ENCODE data around the gene TOR4A.
A peak's percentile ranks its signal among the peaks of the same experiment; 100 is the strongest.

TOR4A gene

GRCh38 chr9:137273611-137274320, 3.8 kb upstream of the TOR4A start:
- peak; percentile 71 for DNase-seq

GRCh38 chr9:137275203-137275587, 2.3 kb upstream of the TOR4A start:
- DNase-seq = no peak

DNA sequence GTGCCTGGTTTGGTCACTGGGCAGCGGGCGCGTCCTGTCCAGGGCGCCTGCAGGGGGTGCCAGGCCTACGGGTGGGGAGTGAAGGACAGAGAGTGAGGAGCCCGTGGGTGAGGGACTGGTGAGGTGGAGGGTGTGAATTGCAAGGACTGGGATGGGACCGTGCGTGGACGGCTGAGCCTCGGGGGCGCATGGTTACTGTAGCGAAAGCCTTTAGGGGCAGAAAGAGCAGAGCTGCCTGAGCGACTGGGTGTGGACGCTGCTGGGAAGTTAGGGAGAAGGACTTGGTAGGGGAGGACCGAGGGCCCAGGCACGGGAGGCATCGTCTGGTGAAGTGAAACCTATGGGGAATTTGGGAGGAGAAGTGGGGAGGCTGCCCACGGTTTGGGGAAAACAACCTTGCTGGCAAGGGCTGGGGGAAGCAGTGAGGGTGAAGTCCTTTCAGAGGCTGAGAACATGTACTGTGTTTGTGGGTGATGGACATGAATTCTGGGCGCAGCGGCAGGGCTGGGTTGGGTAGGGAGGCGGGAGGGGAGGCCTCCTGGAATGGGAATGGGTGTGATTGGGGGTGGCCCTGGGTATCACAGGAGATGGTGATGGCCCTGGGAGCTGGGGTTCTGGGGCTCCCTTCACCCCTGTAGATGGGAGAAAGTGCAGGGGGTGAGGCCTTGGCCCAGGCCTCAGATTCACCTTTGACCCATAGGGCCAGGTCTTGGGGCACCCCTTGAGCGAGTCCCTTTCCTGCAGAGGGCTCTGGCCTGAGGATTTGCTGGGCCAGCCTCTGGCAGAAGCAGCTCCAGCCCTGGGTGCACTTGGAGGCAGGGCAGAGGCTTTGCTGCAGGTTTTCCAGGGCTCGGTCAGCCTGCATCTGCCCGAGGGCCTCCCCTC, 1.7 kb upstream of the TOR4A start:
- no peak for DNase-seq

GRCh38 chr9:137276473-137277328, 825 bp upstream of the TOR4A start:
- no peak for DNase-seq

GRCh38 chr9:137278061-137278701, 655 bp downstream of the TOR4A start:
- DNase-seq = no peak

- DNase-seq = no peak
These were observed 1.5 kb downstream of the TOR4A start for GRCh38 chr9:137278721-137279711.

GRCh38 chr9:137279741-137280473, 2.4 kb downstream of the TOR4A start:
- no peak for DNase-seq

DNA sequence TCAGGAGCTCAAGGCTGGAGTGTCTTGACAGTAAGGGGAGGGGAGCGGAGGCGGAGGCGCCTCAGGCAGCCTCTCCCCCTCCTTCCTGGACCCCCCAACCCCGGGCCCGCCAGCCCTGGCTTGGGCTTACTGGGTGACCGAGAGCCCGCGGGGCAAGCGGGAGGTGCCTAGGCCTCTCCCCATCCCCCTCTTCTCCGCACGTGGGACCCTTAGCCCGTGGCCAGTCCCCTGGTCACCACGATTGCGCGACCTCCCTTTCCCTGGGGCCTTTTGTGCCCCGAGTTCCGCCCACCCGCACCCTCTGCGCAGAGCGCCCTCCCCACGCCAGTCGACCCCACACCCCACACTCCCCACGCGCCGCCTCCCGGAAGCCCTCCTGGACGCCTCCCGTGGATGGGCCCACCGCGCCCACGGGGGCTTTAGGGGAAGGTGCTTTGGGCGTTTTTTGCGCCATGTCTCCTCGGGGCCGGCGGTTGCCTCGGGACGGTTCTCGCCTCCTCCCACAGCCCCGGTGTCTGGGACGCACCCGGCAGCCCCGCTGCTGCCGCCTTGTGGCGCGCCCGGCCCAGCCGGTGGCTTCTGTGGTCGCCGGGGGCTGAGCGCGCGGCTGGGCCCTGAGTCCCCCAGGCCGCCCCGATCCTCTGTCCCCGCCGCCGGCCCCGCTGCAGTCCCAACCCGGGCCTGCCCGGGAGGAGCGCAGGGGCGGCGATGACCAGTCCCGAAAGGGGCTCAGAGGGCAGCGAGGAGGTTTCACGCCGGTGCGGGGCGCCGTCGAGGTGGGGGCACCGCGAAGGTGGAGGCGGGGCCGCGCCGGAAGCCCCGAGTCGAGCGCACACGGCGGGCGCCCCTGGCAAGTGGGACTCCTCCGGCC, 3.2 kb downstream of the TOR4A start:
- no peak for DNase-seq

DNA sequence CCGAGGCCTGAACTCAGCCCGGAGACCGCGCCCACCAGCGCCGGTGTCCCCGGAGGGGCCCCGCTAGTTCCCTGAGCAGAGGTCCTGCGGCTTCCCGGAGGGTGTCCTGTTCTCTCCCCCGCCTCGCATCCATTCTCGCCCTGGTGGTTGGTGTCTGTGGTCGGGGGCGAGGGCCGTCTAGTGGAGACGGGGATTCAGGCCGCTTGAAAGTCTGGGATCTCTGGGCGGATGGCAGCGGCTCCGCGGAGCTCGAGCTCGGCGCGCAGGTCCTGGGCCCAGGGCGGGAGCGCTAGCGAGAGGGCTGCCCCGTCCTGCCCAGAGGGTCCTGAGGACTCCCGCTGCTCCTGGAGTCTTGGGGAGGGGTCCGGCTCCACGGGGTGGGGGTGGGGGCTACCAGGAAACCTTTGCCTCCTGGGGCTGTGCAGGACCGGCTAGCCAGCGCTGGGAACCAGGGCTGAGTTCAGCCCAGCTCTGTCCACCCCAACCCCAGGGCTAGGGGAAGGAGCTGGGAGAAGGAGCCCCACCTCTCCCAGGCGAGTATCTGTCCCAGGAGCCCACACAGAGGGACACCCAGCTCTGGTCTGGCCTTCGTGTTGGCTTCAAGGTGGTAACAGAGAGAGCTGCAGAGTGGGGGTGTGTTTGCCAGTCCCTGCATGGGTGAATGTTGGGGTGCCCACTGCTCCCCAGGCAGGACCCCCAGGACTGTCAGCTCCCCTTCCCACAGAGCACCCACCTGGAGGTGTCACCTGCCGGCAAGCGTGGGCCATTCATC, 4.0 kb downstream of the TOR4A start:
- DNase-seq = no peak

GRCh38 chr9:137286975-137287383, 9.5 kb downstream of the TOR4A start:
- DNase-seq = peak; percentile 37

DNA sequence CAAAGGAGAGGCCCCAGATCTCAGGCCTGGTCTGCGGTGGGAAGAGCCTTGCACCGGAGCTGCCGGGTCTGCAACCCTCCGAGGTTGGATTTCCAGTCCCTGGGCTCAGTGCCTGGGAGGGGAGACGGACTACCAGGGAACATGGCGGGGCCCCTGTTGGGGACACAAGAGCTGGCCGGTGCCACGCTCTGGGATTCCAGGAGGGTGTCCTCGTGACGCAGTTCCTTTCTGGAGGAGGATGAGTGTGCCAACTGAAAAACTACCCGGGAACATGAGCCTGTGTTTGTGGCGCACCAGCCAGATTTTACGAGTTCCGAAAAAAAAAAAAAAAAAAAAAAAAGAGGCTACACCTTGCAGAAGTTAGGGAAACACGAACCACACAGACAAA, 15.6 kb downstream of the TOR4A start:
- DNase-seq = no peak

DNA sequence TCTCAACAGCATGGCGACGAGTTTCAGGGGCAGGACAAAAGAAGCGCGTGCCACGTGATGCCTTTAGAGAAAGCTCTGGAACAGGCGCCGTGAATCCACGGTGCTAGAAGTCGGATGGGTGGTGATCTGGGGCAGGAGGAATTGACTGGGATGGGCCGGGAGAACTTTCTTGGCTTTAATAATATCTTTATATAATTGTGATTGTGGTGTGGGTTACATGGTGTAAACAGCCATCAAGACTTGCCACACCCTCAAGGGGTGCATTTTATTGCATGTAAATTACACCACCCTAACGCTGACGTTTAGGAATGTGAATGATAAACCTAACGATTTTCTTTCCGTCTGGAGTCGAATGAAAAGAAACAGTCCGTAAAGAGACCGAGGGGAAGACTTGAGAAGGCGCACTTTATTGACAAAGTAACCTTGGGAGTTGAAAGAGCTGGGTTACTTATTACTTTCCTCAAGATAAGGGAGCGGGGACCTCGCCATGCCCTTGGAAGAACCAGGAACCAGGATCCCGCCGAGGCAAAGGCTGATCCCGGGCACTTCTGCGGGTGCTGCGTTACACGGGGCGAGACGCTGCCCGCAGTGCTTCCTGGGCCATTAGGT, 16.1 kb downstream of the TOR4A start:
- DNase-seq = no peak

DNA sequence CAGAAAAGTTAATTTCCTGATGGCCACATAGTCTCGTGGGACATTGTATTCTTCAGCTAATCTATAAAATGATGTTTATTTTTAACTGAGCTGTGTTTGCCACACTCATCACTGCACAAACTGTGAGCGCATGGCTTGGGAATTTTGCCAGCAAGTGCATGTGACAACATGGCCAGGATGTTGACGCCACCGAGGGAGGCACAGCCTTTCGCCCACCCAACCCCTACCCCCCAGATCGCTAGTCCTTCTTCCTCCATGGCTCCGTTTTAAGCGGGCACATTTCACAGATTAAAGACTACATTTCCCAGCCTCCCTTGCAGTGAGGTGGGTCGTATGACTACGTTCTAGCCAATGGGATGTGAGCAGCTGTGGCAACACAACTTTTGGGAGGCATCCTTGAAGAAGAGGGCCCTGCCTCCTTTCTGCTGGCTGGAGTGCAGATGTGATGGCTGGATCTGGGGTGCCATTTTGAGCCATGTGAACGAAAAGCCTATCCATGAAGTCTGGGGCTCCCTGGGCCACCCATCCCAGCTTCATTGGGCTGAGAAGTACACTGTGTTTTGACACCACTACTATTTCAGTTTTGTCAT, 16.7 kb downstream of the TOR4A start:
- peak; percentile 64 for DNase-seq

GRCh38 chr9:137294681-137295237, 17.2 kb downstream of the TOR4A start:
- no peak for DNase-seq

GRCh38 chr9:137295238-137295811, 17.8 kb downstream of the TOR4A start:
- DNase-seq = no peak

GRCh38 chr9:137295849-137296669, 18.5 kb downstream of the TOR4A start:
- no peak for DNase-seq

Data from NCI-H2029 (cell line).